Vagina (tissue), 2 donors: ENCODE results near the gene RFX7. TPM values are rescaled to one million over a fixed set of nuclear protein-coding genes. Genes with fewer than 3 reads are reported as not detected.

Experiments
- DNase-seq, 2 donors: peaks; one replicate each; pipeline ENCODE4 v3.0.0-alpha.2; 2017; ENCODE audit errors: extremely low spot score in 2 of 2
- H3K27ac ChIP-seq: fragments of 200-600 bp; sonication (generic); one replicate; pipeline ENCODE4 v1.5.1; 2019
- H3K27me3 ChIP-seq: fragments of 200-600 bp; sonication (generic); one replicate; pipeline ENCODE4 v1.5.1; 2019
- H3K36me3 ChIP-seq, 2 donors: fragments of 200-600 bp; sonication (generic); one replicate each; pipeline ENCODE4 v1.5.1; 2017 to 2019
- H3K4me1 ChIP-seq: fragments of 200-600 bp; sonication (generic); one replicate; pipeline ENCODE4 v1.5.1; 2019
- H3K4me3 ChIP-seq, 2 donors: fragments of 200-600 bp; sonication (generic); 1 replicate in 1 of 2; 2 replicates in 1 of 2; pipeline ENCODE4 v1.5.1; 2016 to 2019
- H3K9me3 ChIP-seq: fragments of 200-600 bp; sonication (generic); one replicate; pipeline ENCODE4 v1.5.1; 2019
- CTCF ChIP-seq, 3 experiments: fragments of 450-650 bp in 2 of 3; fragments of 200-600 bp in 1 of 3; sonication (generic) in 1 of 3; IDR thresholded peaks; one replicate each; pipeline ENCODE4 v1.5.1; 2017 to 2019; ENCODE audit warnings: antibody characterized with exemption in 3 of 3, mild to moderate bottlenecking in 2 of 3, moderate library complexity in 2 of 3
- POLR2A ChIP-seq, 2 donors: fragments of 450-650 bp; IDR thresholded peaks; one replicate each; pipeline ENCODE4 v1.6.1; 2017; ENCODE audit warnings: antibody characterized with exemption in 2 of 2, mild to moderate bottlenecking in 2 of 2, moderate library complexity in 2 of 2
- POLR2AphosphoS5 ChIP-seq, 2 donors: sonication (generic); formaldehyde crosslinking; IDR thresholded peaks; one replicate each; pipeline ENCODE4 v1.9.0; 2017; ENCODE audit warnings: antibody characterized with exemption in 2 of 2, mild to moderate bottlenecking in 2 of 2, low read depth in 1 of 2; ENCODE audit not compliant: insufficient read depth in 1 of 2
- intact Hi-C: fragments of 100-400 bp; cut with DNase I; formaldehyde crosslinking; loops from one replicate; pipeline ENCODE4 v1.15.1; 2023
- total RNA-seq: library from RNA; depleted of rRNA; stranded (reverse); fragments of >200 nt; gene quantifications from one replicate; pipeline ENCODE4 v1.2.3, GENCODE V29; 2016

Gene RFX7
- total RNA-seq, 1 donor from 2014 or later: 15.5 TPM

- Histone ChIP-seq H3K27ac (no peak overlapping the region), H3K4me1 (no peaks in the 10 kb centered on the region), H3K9me3 (no peaks in the 10 kb centered on the region), H3K36me3 (no peaks in the 10 kb centered on the region), H3K4me3 (no peak overlapping the region), H3K27me3 (no peaks in the 10 kb centered on the region)
- DNase-seq: no peak
- intact Hi-C loops: no loop called here
- TF ChIP-seq POLR2A (IDR thresholded peaks at IDR 0.05) (no peak), CTCF (IDR thresholded peaks at IDR 0.05) (no peak), POLR2AphosphoS5 (IDR thresholded peaks at IDR 0.05; ENCODE audit: insufficient read depth in 1 of 2, low read depth in 1 of 2) (no peak)
These were observed 10.6 kb upstream of the RFX7 start for GRCh38 chr15:56254265-56254664.

GRCh38 chr15:56252386-56252785, 8.7 kb upstream of the RFX7 start:
- Histone ChIP-seq H3K27me3 (no peaks in the 10 kb centered on the region), H3K9me3 (no peaks in the 10 kb centered on the region), H3K36me3 (no peaks in the 10 kb centered on the region), H3K4me3 (no peak overlapping the region), H3K27ac (no peak overlapping the region), H3K4me1 (no peaks in the 10 kb centered on the region)
- no peak for DNase-seq
- TF ChIP-seq POLR2AphosphoS5 (IDR thresholded peaks at IDR 0.05; ENCODE audit: insufficient read depth in 1 of 2, low read depth in 1 of 2) (no peak), POLR2A (IDR thresholded peaks at IDR 0.05) (no peak), CTCF (IDR thresholded peaks at IDR 0.05) (no peak)
- intact Hi-C loops: no loop called here

- Histone ChIP-seq H3K36me3 (no peaks in the 10 kb centered on the region), H3K4me1 (no peaks in the 10 kb centered on the region), H3K9me3 (no peaks in the 10 kb centered on the region), H3K27me3 (no peaks in the 10 kb centered on the region), H3K4me3 (no peak overlapping the region), H3K27ac (no peak overlapping the region)
- intact Hi-C loops: no loop called here
- no peak for DNase-seq
- no peak for TF ChIP-seq CTCF (IDR thresholded peaks at IDR 0.05)
- no peak for TF ChIP-seq POLR2AphosphoS5 (IDR thresholded peaks at IDR 0.05; ENCODE audit: insufficient read depth in 1 of 2, low read depth in 1 of 2)
- TF ChIP-seq POLR2A (IDR thresholded peaks at IDR 0.05): no peak
These were observed 7.8 kb upstream of the RFX7 start for GRCh38 chr15:56251315-56252095.

GRCh38 chr15:56250626-56251025, 6.9 kb upstream of the RFX7 start:
- H3K27ac ChIP-seq: no peak overlapping the region
- no peaks in the 10 kb centered on the region for H3K36me3 ChIP-seq
- H3K27me3 ChIP-seq: no peaks in the 10 kb centered on the region
- H3K9me3 ChIP-seq: no peaks in the 10 kb centered on the region
- intact Hi-C loops: no loop called here
- no peak for DNase-seq
- no peaks in the 10 kb centered on the region for H3K4me1 ChIP-seq
- H3K4me3 ChIP-seq: no peak overlapping the region
- no peak for TF ChIP-seq POLR2AphosphoS5 (IDR thresholded peaks at IDR 0.05; ENCODE audit: insufficient read depth in 1 of 2, low read depth in 1 of 2)
- TF ChIP-seq CTCF (IDR thresholded peaks at IDR 0.05): no peak
- no peak for TF ChIP-seq POLR2A (IDR thresholded peaks at IDR 0.05)

GRCh38 chr15:56249092-56249491, 5.4 kb upstream of the RFX7 start:
- Histone ChIP-seq H3K4me1 (peaks cover 9% of the 10 kb centered on the region), H3K36me3 (no peaks in the 10 kb centered on the region), H3K9me3 (no peaks in the 10 kb centered on the region), H3K27me3 (no peaks in the 10 kb centered on the region), H3K27ac (no peak overlapping the region), H3K4me3 (no peak overlapping the region)
- TF ChIP-seq CTCF (IDR thresholded peaks at IDR 0.05) (no peak), POLR2AphosphoS5 (IDR thresholded peaks at IDR 0.05; ENCODE audit: insufficient read depth in 1 of 2, low read depth in 1 of 2) (no peak), POLR2A (IDR thresholded peaks at IDR 0.05) (no peak)
- no peak for DNase-seq
- intact Hi-C loops: no loop called here
